Effector memory CD4-positive, alpha-beta T cell (primary cell): ENCODE measurements around the gene CD2AP.
"Not testable (repeated sequence)": the region's sequence is repeated elsewhere in the genome, so short reads cannot be mapped to it uniquely, and the experiment has no call there.

ENCODE experiments used
- DNase-seq, 3 donors: peaks; one replicate each; pipeline ENCODE4 v3.0.0-alpha.2; 2020
- H3K27ac ChIP-seq: 2 replicates; pipeline ENCODE4 v1.7.0; 2013; ENCODE audit warnings: mild to moderate bottlenecking, low read length, moderate library complexity; ENCODE audit not compliant: insufficient read depth, poor library complexity, severe bottlenecking
- H3K27me3 ChIP-seq: replicated peaks from 2 replicates; pipeline ENCODE4 v1.7.0; 2013; ENCODE audit warnings: mild to moderate bottlenecking, low read length; ENCODE audit not compliant: insufficient read depth, control insufficient read depth, poor library complexity, severe bottlenecking
- H3K36me3 ChIP-seq: 2 replicates; pipeline ENCODE4 v1.7.0; 2013; ENCODE audit warnings: mild to moderate bottlenecking, low read length, moderate library complexity; ENCODE audit not compliant: control insufficient read depth, insufficient read depth
- H3K4me1 ChIP-seq: 2 replicates; pipeline ENCODE4 v1.7.0; 2013; ENCODE audit warnings: low read length, mild to moderate bottlenecking; ENCODE audit not compliant: control insufficient read depth, insufficient read depth, poor library complexity, severe bottlenecking
- H3K4me3 ChIP-seq: 2 replicates; pipeline ENCODE4 v1.7.0; 2013; ENCODE audit warnings: low read length, low read depth, mild to moderate bottlenecking; ENCODE audit not compliant: insufficient read depth, poor library complexity, severe bottlenecking
- H3K9me3 ChIP-seq: 2 replicates; pipeline ENCODE4 v1.7.0; 2013; ENCODE audit warnings: mild to moderate bottlenecking, low read length, moderate library complexity; ENCODE audit not compliant: control insufficient read depth

CD2AP gene

GRCh38 chr6:47444964-47445363 is 32.6 kb upstream of the CD2AP start:
- not testable (repeated sequence) for H3K36me3 ChIP-seq, H3K9me3 ChIP-seq, H3K4me1 ChIP-seq, H3K27me3 ChIP-seq, H3K27ac ChIP-seq, DNase-seq, H3K4me3 ChIP-seq

DNA sequence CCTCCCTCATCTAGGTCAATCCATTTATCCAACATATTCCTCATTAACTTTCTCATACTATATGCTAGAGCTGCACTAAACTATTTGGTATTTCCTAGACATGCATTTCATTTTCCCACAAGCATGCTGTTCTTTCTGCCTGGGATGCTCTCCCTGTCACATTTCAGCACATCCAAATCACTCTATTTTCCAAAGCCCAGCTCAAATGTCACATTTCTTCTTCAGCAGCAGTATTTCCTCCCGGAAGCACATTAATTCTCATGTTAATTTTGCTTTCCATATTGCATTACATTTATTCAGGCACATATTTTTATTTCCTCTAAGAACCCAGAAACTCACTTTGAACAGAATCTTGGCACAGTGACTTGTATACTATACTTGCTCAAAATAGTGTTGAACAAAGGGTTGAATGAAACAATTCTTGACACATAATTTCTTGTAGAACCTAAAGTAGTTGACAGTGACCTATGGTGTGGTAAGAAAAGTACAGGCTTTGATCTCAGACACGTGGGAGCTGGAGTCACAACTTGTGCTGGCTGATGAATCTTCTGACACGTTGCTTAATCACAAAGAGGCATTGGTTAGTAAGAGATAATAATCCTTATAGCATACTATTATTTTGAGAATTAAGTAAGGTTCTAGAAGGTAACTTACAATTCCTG is 30.8 kb upstream of the CD2AP start:
- H3K27ac ChIP-seq = no peak overlapping the region
- no peak for DNase-seq
- H3K4me1 ChIP-seq = no peaks in the 10 kb centered on the region
- H3K9me3 ChIP-seq = no peaks in the 10 kb centered on the region
- no peaks in the 10 kb centered on the region for H3K27me3 ChIP-seq
- no peak overlapping the region for H3K4me3 ChIP-seq
- H3K36me3 ChIP-seq = no peaks in the 10 kb centered on the region

DNA sequence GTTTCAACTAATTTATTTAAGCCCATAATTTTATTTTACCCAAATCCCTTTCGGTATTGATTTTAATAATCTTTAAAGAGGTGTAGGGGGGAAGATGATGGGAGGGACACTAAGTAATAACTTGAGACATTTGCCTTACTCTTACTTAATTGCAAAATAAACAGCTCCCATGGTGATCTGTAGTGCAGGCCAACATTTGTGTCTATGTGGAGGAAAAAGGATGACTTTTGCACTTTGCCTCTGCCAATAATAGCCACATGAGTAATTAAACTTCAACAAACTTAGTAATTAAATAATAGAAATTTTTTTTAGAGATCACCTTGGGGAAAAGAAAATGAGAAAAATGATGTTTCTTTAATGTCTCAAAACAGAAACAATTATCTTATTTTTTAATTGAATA is 29.9 kb upstream of the CD2AP start:
- H3K9me3 ChIP-seq = no peaks in the 10 kb centered on the region
- no peaks in the 10 kb centered on the region for H3K4me1 ChIP-seq
- H3K36me3 ChIP-seq = no peaks in the 10 kb centered on the region
- H3K27ac ChIP-seq = no peak overlapping the region
- no peak for DNase-seq
- H3K4me3 ChIP-seq = no peak overlapping the region
- H3K27me3 ChIP-seq = no peaks in the 10 kb centered on the region

GRCh38 chr6:47451162-47451561 is 26.4 kb upstream of the CD2AP start:
- Histone ChIP-seq H3K9me3 (no peaks in the 10 kb centered on the region), H3K27ac (no peak overlapping the region), H3K4me3 (no peak overlapping the region), H3K36me3 (no peaks in the 10 kb centered on the region), H3K27me3 (no peaks in the 10 kb centered on the region), H3K4me1 (no peaks in the 10 kb centered on the region)
- DNase-seq = no peak

DNA sequence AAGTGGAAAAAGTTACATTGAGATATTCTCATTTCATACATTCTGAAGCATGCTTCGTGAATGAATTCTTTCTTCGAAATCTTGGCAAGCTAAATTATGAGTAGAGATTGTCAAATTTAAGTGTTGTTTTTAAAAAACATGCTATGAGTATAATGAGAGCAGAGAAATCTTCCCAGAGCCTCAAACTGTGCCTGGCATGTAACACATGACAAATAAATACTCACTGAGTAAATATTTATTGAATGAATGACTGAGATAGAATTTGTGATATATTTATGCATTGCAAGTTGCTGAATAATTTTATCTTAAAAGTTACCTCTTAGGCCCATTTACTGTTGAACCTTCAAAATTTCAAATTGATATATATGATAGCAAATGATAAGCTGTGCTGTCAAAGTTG is 24.7 kb upstream of the CD2AP start:
- H3K9me3 ChIP-seq = no peaks in the 10 kb centered on the region
- H3K4me1 ChIP-seq = no peaks in the 10 kb centered on the region
- no peaks in the 10 kb centered on the region for H3K36me3 ChIP-seq
- no peak overlapping the region for H3K4me3 ChIP-seq
- no peak overlapping the region for H3K27ac ChIP-seq
- no peaks in the 10 kb centered on the region for H3K27me3 ChIP-seq
- DNase-seq = no peak

- Histone ChIP-seq H3K27me3 (no peaks in the 10 kb centered on the region), H3K4me3 (no peak overlapping the region), H3K27ac (no peak overlapping the region), H3K36me3 (no peaks in the 10 kb centered on the region), H3K4me1 (no peaks in the 10 kb centered on the region), H3K9me3 (no peaks in the 10 kb centered on the region)
- DNase-seq = no peak
Measured at GRCh38 chr6:47453372-47453936, 24.1 kb upstream of the CD2AP start.

- Histone ChIP-seq H3K27ac (no peak overlapping the region), H3K4me1 (no peaks in the 10 kb centered on the region), H3K27me3 (no peaks in the 10 kb centered on the region), H3K36me3 (no peaks in the 10 kb centered on the region), H3K4me3 (no peak overlapping the region), H3K9me3 (no peaks in the 10 kb centered on the region)
- no peak for DNase-seq
Measured at GRCh38 chr6:47454713-47455396, 22.7 kb upstream of the CD2AP start.

DNA sequence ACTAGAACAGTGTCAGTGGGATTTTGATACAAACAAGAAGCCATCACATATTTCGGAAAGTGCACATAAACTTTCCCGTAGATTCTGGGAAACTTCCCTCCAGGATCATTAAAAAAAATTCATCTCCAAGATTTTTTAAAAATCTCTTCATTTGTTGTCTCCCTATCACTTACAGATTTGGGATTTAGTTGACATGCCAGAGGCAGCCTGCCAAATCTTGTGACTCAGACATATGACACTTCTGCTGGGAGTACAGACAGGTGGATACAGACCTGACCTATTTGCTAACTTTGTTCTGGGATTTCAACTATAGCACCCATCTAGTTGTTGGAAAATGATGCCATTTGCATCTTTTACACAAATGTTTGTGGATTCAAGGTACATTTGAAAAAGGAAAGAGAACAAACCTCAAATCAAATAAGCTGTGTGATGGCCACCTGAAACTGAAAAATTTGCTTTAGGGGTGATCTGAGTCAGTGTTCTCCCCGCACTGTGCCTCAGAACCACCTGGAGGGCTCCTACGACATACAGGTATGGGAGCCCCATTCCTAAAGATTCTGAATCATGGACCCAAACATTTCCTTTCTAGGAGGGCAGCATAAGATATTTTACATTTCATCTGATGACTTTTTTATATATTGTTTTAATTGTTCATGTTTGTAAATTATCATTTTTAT is 21.9 kb upstream of the CD2AP start:
- no peak overlapping the region for H3K4me3 ChIP-seq
- H3K27me3 ChIP-seq = no peaks in the 10 kb centered on the region
- H3K4me1 ChIP-seq = no peaks in the 10 kb centered on the region
- no peak overlapping the region for H3K27ac ChIP-seq
- DNase-seq = no peak
- H3K36me3 ChIP-seq = no peaks in the 10 kb centered on the region
- no peaks in the 10 kb centered on the region for H3K9me3 ChIP-seq

- no peaks in the 10 kb centered on the region for H3K4me1 ChIP-seq
- no peaks in the 10 kb centered on the region for H3K9me3 ChIP-seq
- H3K36me3 ChIP-seq = no peaks in the 10 kb centered on the region
- DNase-seq = no peak
- no peaks in the 10 kb centered on the region for H3K27me3 ChIP-seq
- no peak overlapping the region for H3K4me3 ChIP-seq
- H3K27ac ChIP-seq = no peak overlapping the region
Measured at GRCh38 chr6:47456536-47456975, 21.0 kb upstream of the CD2AP start.

DNA sequence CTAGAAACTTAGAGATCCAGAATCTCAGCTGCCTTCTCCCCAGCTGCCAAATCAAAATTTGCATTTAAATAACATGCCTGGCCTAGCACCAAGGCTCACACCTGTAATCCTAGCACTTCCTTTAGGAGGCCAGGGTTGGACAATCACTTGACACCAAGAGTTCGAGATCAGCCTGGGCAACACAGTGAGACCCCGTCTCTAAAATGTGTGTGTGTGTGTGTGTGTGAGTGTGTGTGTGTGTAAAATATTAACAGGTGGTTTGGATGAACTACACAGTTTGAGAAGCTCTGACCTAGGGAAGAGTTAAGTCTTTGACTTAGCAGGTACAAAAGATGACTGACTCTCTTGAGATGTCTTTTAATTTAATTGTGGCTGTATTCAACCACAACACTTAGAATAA is 20.2 kb upstream of the CD2AP start:
- H3K4me1 ChIP-seq = no peaks in the 10 kb centered on the region
- no peak overlapping the region for H3K4me3 ChIP-seq
- no peaks in the 10 kb centered on the region for H3K36me3 ChIP-seq
- DNase-seq = no peak
- H3K9me3 ChIP-seq = no peaks in the 10 kb centered on the region
- no peaks in the 10 kb centered on the region for H3K27me3 ChIP-seq
- no peak overlapping the region for H3K27ac ChIP-seq
